ENCODE data around the gene CEACAM3. TPM values are rescaled to one million over a fixed set of nuclear protein-coding genes. Genes with fewer than 3 reads are reported as not detected.

The CEACAM3 gene
- total and polyA plus RNA-seq, 5 donors: 0.07 to 0.59 (median 0.29) TPM; not detected in 2

GRCh38 chr19:41860419-41861115 is 64.2 kb downstream of the CEACAM3 start:
- ATAC-seq (no peak), DNase-seq (no peak)
- Histone ChIP-seq H3K9me3 (ENCODE audit: control insufficient read depth, low read length) (no peaks in the 10 kb centered on the region), H3K27ac (ENCODE audit: low read length) (peak overlapping the region; percentile 42), H3K4me3 (ENCODE audit: low read length) (peak overlapping the region; percentile 77), H3K4me1 (ENCODE audit: control insufficient read depth, insufficient read depth, low read length) (peaks cover 10% of the 10 kb centered on the region), H3K27me3 (ENCODE audit: control insufficient read depth, insufficient read depth) (no peaks in the 10 kb centered on the region)
- intact Hi-C loops (cut with DNase I): no loop called here
- WGBS: under 1% methylated on average over 45 of the region's 45 CpGs

Other genes with a start within 250 kb of the CEACAM3 start
- 1 to 10 TPM in 2 of 4 donors, under 1 TPM in 2; 0.65 to 1.6 (median 1.2) TPM for gene CEACAM21, start 220.4 kb upstream of the CEACAM3 start, total RNA-seq
- gene CEACAM21, start 220.4 kb upstream of the CEACAM3 start, polyA plus RNA-seq: 0.36 TPM
- under 1 TPM; 0.25 to 0.62 (median 0.32) TPM for gene CEACAM4, start 169.5 kb upstream of the CEACAM3 start, total RNA-seq
- gene CEACAM4, start 169.5 kb upstream of the CEACAM3 start, polyA plus RNA-seq: 0.16 TPM
- gene CEACAM7, start 108.3 kb upstream of the CEACAM3 start, total RNA-seq: not detected
- not detected for gene CEACAM7, start 108.3 kb upstream of the CEACAM3 start, polyA plus RNA-seq
- gene CEACAM5, start 88.0 kb upstream of the CEACAM3 start, total RNA-seq: not detected
- 0.07 TPM for gene CEACAM5, start 88.0 kb upstream of the CEACAM3 start, polyA plus RNA-seq
- under 1 TPM in 1 of 4 donors, not detected in 3; 0.36 TPM for gene CEACAM6, start 41.1 kb upstream of the CEACAM3 start, total RNA-seq
- not detected for gene CEACAM6, start 41.1 kb upstream of the CEACAM3 start, polyA plus RNA-seq
- gene LYPD4, start 48.1 kb downstream of the CEACAM3 start, total RNA-seq: not detected
- not detected for gene LYPD4, start 48.1 kb downstream of the CEACAM3 start, polyA plus RNA-seq
- gene DMRTC2, start 48.5 kb downstream of the CEACAM3 start, total RNA-seq: not detected
- gene DMRTC2, start 48.5 kb downstream of the CEACAM3 start, polyA plus RNA-seq: not detected
- 100 to 1,000 TPM; 625 to 784 (median 741) TPM for gene RPS19, start 63.7 kb downstream of the CEACAM3 start, total RNA-seq
- 863 TPM for gene RPS19, start 63.7 kb downstream of the CEACAM3 start, polyA plus RNA-seq
- under 1 TPM in 2 of 4 donors, not detected in 2; 0.37 to 0.58 TPM for gene CD79A, start 80.7 kb downstream of the CEACAM3 start, total RNA-seq
- gene CD79A, start 80.7 kb downstream of the CEACAM3 start, polyA plus RNA-seq: 0.09 TPM
- gene ARHGEF1, start 86.6 kb downstream of the CEACAM3 start, total RNA-seq: 10 to 100 TPM; 39.7 to 43.9 (median 40.8) TPM
- gene ARHGEF1, start 86.6 kb downstream of the CEACAM3 start, polyA plus RNA-seq: 42.8 TPM
- gene ERFL, start 131.9 kb downstream of the CEACAM3 start, total RNA-seq: under 1 TPM in 1 of 4 donors, not detected in 3; 0.20 TPM
- 0.02 TPM for gene ERFL, start 131.9 kb downstream of the CEACAM3 start, polyA plus RNA-seq
- gene RABAC1, start 162.7 kb downstream of the CEACAM3 start, total RNA-seq: 100 to 1,000 TPM in 1 of 4 donors, 10 to 100 TPM in 3; 79.6 to 113 (median 90.3) TPM
- gene RABAC1, start 162.7 kb downstream of the CEACAM3 start, polyA plus RNA-seq: 140 TPM
- 100 to 1,000 TPM; 194 to 295 (median 234) TPM for gene ATP1A3, start 197.6 kb downstream of the CEACAM3 start, total RNA-seq
- gene ATP1A3, start 197.6 kb downstream of the CEACAM3 start, polyA plus RNA-seq: 104 TPM

All from right cardiac atrium (tissue), 5 donors.